ENCODE measurements around the gene USP24.
"Not testable (repeated sequence)": the region's sequence is repeated elsewhere in the genome, so short reads cannot be mapped to it uniquely, and the experiment has no call there.

The USP24 gene

DNA sequence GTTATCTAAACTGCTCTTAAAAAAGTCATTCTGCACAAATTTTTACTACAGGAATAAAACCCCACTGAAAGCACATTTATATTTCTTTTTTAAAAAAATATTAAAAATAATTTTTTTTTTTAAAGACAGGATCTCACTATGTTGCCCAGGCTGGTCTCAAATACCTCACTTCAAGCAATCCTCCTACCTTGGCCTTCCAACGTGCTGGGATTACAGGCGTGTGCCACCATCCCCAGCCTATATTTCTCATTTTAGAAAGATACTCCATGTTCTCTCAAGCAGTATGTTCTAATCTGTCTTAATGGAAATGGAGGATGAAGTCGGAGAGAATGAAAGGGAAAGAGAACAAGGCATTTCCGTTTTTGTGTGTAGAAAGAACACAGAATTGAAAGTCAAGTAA lies 17.1 kb downstream of the USP24 start:
- TF ChIP-seq, protein P1, sequence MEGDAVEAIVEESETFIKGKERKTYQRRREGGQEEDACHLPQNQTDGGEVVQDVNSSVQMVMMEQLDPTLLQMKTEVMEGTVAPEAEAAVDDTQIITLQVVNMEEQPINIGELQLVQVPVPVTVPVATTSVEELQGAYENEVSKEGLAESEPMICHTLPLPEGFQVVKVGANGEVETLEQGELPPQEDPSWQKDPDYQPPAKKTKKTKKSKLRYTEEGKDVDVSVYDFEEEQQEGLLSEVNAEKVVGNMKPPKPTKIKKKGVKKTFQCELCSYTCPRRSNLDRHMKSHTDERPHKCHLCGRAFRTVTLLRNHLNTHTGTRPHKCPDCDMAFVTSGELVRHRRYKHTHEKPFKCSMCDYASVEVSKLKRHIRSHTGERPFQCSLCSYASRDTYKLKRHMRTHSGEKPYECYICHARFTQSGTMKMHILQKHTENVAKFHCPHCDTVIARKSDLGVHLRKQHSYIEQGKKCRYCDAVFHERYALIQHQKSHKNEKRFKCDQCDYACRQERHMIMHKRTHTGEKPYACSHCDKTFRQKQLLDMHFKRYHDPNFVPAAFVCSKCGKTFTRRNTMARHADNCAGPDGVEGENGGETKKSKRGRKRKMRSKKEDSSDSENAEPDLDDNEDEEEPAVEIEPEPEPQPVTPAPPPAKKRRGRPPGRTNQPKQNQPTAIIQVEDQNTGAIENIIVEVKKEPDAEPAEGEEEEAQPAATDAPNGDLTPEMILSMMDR (IDR thresholded peaks at IDR 0.05) = no peak
- DNase-seq = no peak
- H3K4me1 Mint-ChIP-seq = peaks cover 7% of the 10 kb centered on the region

DNA sequence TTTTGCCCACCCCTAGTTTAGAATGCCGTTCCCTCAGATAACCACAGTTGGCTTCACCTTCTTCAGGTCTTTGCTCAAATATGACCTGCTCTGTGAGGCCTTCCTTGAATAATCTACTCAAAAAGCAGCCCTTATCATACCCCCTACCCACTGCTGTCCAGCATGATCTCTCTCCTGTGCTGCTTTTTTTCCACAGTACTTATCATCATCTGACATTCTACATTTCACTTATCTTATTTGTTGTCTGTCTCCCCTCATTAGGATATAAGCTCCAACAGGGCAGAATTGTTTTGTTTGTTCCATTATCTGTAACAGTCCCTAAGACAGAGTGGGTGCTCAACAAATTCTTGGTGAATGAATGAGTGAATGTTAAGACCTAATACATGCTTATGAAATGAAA lies 18.1 kb downstream of the USP24 start:
- no peak for DNase-seq
- H3K9me3 Mint-ChIP-seq = peaks cover 18% of the 10 kb centered on the region
- H3K36me3 Mint-ChIP-seq (ENCODE audit: low read depth) = peaks cover 45% of the 10 kb centered on the region
- no peak overlapping the region for H3K4me3 Mint-ChIP-seq
- peaks cover 7% of the 10 kb centered on the region for H3K4me1 Mint-ChIP-seq
- TF ChIP-seq, protein P1 (IDR thresholded peaks at IDR 0.05) = no peak
- peak overlapping the region; percentile 20 for H3K27ac Mint-ChIP-seq
- no peaks in the 10 kb centered on the region for H3K27me3 Mint-ChIP-seq (ENCODE audit: low read depth, poor library complexity)

More for the DNA sequence above, 17.1 kb downstream of the USP24 start:
- H3K27ac Mint-ChIP-seq = no peak overlapping the region
- peaks cover 51% of the 10 kb centered on the region for H3K36me3 Mint-ChIP-seq (ENCODE audit: low read depth)
- H3K27me3 Mint-ChIP-seq (ENCODE audit: low read depth, poor library complexity) = no peaks in the 10 kb centered on the region
- H3K4me3 Mint-ChIP-seq = no peak overlapping the region
- peaks cover 18% of the 10 kb centered on the region for H3K9me3 Mint-ChIP-seq

DNA sequence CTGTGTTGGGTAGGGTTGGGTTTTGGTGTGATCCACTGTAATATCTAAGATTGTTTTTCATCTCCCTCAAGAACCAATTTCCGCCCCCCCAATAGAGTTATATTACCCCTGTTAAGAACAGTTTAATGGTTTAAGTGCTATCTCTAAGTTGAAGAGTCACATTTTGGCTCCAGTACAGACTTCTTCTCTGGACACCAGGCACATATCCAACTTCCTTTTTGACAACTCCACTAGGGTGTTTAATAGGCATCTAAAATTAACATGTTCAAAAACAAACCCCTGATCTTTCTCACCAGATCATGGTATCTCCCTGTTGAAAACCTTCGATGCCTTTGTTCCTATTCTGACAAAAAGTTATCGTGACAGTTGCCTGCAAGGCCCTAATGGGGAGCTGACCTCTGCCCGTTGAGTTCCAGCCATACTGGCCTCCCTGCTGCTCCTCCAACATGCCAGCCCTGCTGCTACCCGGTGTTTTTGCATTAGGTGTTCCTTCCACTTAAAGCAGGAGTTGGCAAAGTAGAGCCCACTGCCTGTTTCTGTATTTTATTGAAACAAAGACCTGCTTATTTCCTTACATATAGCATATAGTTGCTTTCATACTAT lies 18.6 kb downstream of the USP24 start:
- DNase-seq = no peak
- TF ChIP-seq, protein P1 (IDR thresholded peaks at IDR 0.05) = no peak
- no peak overlapping the region for H3K27ac Mint-ChIP-seq
- no peak overlapping the region for H3K4me3 Mint-ChIP-seq
- peaks cover 40% of the 10 kb centered on the region for H3K36me3 Mint-ChIP-seq (ENCODE audit: low read depth)
- H3K9me3 Mint-ChIP-seq = peaks cover 18% of the 10 kb centered on the region
- H3K4me1 Mint-ChIP-seq = peaks cover 3% of the 10 kb centered on the region
- H3K27me3 Mint-ChIP-seq (ENCODE audit: low read depth, poor library complexity) = no peaks in the 10 kb centered on the region

DNA sequence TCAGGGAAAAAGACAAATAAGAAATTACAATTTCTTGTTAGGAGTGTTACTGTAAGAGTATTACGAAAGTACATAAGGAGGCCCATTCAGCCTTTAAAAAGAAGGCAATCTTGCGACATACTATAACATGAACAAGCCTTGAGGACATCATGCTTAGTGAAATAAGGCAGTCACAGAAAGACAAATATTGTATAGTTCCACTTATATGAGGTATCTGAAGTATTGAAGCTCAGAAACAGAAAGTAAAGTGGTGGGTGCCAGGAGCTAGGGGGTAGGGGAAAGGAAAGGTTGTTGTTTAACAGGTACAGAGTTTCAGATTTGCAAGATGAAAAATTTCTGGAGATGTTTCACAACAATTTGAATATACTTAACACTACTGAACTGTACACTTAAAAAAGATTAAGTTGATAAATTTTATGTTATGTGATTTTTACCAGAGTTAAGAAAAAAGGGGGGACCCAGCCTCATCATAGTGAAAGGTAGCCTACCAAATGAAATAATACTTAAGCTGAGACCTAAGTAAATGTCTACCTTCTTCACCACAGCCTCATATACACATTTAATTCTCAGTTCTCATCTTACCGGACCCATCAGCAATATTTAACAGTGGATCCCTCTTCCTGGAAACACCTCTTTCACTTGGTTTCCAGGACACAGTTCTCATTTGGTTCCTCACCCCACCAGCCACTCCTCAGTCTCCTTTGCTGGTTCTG lies 19.5 kb downstream of the USP24 start:
- TF ChIP-seq, protein P1 (IDR thresholded peaks at IDR 0.05) = no peak
- Mint-ChIP-seq H3K36me3 (ENCODE audit: low read depth) (peaks cover 32% of the 10 kb centered on the region), H3K4me3 (no peak overlapping the region), H3K4me1 (no peaks in the 10 kb centered on the region), H3K27ac (peak overlapping the region; percentile 19), H3K27me3 (ENCODE audit: low read depth, poor library complexity) (no peaks in the 10 kb centered on the region), H3K9me3 (peaks cover 14% of the 10 kb centered on the region)
- no peak for DNase-seq

DNA sequence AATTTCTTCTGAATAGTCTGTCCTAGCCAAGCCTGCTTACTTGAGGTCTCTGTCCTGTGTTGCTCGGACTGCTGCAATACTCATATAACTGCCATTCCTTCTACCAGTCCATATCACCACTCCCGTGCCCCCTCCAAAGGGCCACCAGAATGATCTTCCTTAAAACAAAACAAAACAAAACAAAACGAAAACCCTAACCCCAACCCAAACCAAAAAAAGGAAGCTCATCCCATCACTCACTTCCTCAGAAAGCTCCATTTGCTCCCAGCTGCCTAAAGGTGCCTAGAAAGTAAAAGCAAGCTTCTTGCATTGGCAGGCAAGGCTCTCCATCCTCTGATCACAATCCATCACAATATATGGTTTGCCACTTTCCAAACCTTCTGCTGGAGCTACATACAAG lies 20.3 kb downstream of the USP24 start:
- Mint-ChIP-seq H3K4me1 (no peaks in the 10 kb centered on the region), H3K27ac (peak overlapping the region; percentile 31), H3K4me3 (no peak overlapping the region), H3K9me3 (peaks cover 7% of the 10 kb centered on the region), H3K27me3 (ENCODE audit: low read depth, poor library complexity) (no peaks in the 10 kb centered on the region), H3K36me3 (ENCODE audit: low read depth) (peaks cover 24% of the 10 kb centered on the region)
- DNase-seq = no peak
- TF ChIP-seq, protein P1 (IDR thresholded peaks at IDR 0.05) = no peak

DNA sequence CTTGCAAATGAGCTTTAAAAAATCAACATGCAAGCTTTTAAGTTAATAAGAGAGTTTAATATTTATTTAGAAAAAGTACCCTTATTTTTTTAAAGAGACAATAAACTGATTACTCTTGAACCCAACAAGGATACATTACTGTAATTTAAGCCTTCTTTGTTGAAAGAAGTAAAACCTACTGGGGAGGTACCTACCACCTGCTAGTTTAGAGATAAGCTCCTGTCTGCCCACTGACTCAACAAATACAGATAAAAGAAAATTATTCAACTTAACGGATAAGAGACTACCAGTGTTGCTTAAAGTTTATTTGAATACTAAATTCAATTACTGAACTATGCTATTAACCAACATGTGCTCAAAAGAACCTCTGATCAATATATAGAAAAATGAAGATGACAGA lies 23.1 kb downstream of the USP24 start:
- peaks cover 16% of the 10 kb centered on the region for H3K36me3 Mint-ChIP-seq (ENCODE audit: low read depth)
- no peaks in the 10 kb centered on the region for H3K4me1 Mint-ChIP-seq
- no peaks in the 10 kb centered on the region for H3K27me3 Mint-ChIP-seq (ENCODE audit: low read depth, poor library complexity)
- H3K27ac Mint-ChIP-seq = no peak overlapping the region
- no peak for DNase-seq
- H3K4me3 Mint-ChIP-seq = no peak overlapping the region
- peaks cover 6% of the 10 kb centered on the region for H3K9me3 Mint-ChIP-seq
- TF ChIP-seq, protein P1 (IDR thresholded peaks at IDR 0.05) = no peak

DNA sequence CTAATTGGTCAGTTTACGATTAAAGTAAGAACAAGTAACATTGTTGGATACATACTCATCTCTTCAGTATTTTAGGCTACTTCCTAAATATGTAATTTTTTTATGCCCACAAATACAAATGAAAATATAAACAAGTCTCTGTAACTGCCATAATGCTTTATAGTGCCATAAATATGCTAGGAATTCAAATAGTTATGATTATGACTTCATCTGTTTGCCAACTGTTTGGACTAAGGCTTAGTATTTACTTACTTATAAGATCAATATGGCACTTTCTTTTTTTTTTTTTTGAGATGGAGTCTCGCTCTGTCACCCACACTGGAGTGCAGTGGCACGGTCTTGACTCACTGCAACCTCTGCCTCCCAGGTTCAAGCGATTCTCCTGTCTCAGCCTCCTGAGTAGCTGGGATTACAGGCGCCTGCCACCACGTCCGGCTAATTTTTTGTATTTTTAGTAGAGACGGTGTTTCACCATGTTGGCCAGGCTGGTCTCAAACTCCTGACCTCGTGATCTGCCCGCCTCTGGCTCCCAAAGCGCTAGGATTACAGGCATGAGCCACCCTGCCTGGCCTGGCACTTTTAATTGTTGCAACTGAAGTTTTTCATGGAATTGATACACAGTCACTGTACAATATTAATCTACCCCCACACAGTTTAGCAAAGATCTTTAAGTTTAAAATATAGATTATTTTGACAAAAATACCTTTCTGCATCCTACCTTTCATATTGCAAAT lies 23.8 kb downstream of the USP24 start:
- not testable (repeated sequence) for H3K27me3 Mint-ChIP-seq (ENCODE audit: low read depth, poor library complexity); H3K4me3 Mint-ChIP-seq; DNase-seq; H3K4me1 Mint-ChIP-seq; H3K27ac Mint-ChIP-seq
- peaks cover 23% of the 10 kb centered on the region for H3K36me3 Mint-ChIP-seq (ENCODE audit: low read depth)
- H3K9me3 Mint-ChIP-seq = peaks cover 13% of the 10 kb centered on the region

Measured in nephron progenitor cell (in vitro differentiated cells).